Measurements from ENCODE around the gene MAN1C1.

DNA sequence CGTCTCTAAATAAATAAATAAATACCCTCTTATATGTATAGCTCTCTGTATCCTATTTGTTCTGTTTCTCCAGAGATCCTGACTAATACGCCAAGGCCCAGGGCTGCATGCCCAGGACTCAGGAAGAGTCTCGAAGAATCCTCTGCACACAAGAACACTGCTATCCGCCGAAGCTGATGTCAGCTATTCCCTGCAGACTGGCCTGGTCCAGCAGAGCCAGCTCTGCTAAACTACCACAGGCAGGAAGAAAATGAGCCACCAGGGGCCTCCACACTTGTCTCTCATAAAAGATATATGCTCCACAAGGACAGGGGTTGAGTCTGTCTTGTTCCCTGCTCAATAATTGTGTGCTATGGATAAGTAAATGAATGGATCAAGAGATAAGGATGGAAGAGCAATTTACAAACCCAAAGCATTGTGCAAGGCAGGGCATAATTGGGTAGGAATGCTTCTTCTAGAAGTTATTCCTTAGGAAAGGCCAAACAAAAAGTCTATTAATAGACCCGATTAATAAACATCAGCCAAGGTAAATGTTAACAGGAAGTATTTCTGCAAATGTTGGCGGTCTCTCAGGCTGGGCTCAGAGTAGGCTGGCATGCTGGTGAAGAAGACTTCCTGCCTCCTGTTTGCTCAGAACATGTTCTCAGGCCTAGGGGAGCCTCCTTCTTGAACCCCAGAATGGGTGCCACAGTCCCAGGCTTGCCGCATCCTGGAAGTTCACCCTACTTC is 26.3 kb upstream of the MAN1C1 start:
- TF ChIP-seq, protein P1, sequence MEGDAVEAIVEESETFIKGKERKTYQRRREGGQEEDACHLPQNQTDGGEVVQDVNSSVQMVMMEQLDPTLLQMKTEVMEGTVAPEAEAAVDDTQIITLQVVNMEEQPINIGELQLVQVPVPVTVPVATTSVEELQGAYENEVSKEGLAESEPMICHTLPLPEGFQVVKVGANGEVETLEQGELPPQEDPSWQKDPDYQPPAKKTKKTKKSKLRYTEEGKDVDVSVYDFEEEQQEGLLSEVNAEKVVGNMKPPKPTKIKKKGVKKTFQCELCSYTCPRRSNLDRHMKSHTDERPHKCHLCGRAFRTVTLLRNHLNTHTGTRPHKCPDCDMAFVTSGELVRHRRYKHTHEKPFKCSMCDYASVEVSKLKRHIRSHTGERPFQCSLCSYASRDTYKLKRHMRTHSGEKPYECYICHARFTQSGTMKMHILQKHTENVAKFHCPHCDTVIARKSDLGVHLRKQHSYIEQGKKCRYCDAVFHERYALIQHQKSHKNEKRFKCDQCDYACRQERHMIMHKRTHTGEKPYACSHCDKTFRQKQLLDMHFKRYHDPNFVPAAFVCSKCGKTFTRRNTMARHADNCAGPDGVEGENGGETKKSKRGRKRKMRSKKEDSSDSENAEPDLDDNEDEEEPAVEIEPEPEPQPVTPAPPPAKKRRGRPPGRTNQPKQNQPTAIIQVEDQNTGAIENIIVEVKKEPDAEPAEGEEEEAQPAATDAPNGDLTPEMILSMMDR (conservative IDR thresholded peaks at IDR 0.05 in 1 of 2, IDR thresholded peaks at IDR 0.05 in 1 of 2; ENCODE audit: extremely low read depth in 1 of 2, insufficient read depth in 1 of 2, low read depth in 1 of 2, low read length in 2 of 2) = peak in 1 of 2 donors; percentile 3
- TF ChIP-seq EZH2 (IDR thresholded peaks at IDR 0.05; ENCODE audit: borderline replicate concordance, low read length) = no peak
